ENCODE data around the gene CCDC187.

The CCDC187 gene

DNA sequence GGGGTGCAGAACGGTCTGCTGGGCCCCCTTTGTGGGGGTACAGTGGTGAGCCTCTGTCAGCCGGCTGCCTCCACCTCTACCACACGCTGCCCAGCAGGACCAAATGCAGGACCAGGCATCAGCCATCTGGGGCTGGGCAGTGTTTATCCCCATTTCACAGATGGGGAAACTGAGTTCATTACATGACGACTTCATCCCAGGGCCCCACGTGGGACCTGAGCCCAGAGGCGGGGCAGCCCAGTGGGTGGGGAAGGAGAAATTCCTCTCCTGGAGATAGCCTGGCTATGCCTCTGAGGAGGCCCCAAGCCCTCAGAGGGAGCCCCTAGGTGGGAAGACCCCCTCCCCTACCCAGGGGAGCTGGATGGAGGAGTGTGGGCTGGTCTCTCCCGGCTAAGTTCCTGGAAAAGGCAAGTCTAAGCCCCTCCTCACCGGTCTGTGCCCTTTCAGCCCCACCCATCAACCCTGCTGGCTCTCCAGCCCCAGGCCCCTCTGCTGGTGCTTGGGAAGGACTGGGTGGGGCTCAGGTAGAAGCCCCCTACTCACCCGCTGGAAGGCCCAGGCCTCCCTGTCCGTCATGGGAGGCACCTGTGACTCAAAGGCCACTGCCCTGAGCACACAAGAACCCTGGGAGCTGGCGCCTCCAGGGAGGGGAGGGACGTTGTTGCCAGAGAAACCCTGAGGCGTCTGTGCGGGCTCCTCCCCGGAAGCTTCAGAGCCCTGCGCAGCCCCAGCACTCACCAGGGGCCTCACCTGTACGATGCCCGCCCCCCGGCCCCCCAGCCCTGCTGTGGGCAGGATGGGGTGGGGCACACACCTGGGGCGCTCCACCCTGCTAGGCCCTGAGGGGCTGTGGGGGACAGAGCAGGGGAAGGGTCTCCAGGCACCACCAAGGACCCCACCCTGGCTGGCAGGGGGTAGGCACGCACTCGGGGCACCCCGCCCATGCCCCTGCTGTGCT lies 7.4 kb upstream of the CCDC187 start:
- DNase-seq (ENCODE audit: low read depth): no peak

- no peak for DNase-seq (ENCODE audit: low read depth)
These were observed 6.6 kb upstream of the CCDC187 start for GRCh38 chr9:136310273-136311030.

GRCh38 chr9:136309806-136310220 lies 5.9 kb upstream of the CCDC187 start:
- DNase-seq (ENCODE audit: low read depth): no peak

GRCh38 chr9:136309101-136309801 lies 5.4 kb upstream of the CCDC187 start:
- DNase-seq (ENCODE audit: low read depth): no peak

DNA sequence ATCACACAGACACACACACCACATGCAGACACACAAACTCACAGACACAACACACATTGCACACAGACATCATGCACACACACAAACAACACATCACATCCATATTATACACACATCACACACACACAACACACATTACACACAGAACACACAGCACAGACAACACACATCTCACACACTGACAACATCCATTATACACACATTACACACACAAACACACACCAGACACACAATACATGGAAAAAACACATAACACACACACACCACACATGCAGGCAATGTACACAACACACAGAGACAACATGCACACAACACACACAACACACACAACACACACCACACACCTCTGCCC lies 4.8 kb upstream of the CCDC187 start:
- DNase-seq (ENCODE audit: low read depth): no peak

GRCh38 chr9:136308006-136308701 lies 4.3 kb upstream of the CCDC187 start:
- no peak for DNase-seq (ENCODE audit: low read depth)

- no peak for DNase-seq (ENCODE audit: low read depth)
These were observed 3.4 kb upstream of the CCDC187 start for GRCh38 chr9:136307215-136307750.

DNA sequence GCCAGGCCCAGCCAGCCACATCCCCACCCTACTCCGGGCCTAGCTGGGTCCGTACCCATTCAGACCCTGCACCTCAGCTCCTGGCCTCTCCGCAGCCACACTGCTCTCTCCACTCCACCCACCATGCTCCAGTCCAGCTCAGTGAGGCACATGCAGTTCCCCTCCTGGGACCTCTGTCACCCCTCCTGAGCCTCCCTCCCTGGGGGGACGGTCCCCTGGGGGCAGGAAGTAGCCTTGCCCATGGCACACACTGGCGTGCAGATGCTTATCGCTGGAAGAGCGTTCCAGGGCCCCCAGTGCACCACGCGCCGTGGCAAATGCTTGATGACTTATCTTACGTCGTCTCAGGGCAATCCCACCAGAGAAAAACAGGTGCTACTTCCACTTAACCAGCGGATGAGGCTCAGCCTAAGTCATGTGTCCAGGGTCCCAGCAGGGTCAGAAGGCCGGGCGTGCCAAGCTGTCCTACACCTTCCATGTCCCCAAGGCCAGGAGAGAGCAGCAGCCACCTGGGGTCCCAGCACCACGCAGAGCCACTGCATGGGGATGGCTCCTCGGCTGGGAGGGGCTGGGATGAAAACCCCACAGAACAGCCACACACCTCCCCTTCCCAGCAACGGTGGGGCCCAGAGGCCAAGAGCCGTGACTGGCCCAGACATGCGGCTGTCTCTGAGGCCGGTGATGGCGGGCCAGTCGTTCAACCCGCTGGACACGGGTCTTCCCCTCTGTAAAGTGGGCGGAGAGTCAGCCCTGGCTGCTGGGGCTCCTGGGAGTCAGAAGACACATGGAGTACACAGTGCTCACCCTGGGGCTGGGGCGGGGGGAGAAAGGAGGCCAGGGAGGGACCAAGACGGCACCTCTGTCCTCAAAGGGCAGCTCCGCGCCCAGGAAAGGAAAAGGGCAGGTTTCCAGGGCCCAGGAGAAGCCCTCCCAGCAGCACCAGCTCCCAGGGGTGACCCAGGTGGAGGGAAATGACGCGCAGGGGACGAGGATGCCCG lies 2.6 kb upstream of the CCDC187 start:
- no peak for DNase-seq (ENCODE audit: low read depth)

DNA sequence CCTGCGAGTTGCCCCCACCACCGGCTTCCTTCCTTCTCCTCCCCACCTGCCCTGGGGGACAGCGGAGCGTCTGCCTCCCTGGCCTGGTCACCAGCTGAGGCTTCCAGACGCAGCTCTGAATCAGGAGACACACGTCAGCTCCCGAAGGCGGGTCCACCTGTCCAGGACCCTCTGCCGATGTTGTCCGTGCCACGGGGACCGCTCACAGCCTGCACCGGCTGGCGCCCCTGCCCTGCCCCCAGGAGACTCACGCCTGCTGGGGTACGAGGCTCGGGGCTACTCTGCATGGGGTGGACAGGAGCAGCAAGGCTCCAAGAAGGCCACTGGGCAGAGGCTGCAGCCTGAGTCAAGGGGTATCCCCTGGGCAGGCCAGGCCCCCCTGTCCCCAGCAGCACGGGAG lies 1.9 kb upstream of the CCDC187 start:
- DNase-seq (ENCODE audit: low read depth): no peak

GRCh38 chr9:136304981-136305380 lies 1.1 kb upstream of the CCDC187 start:
- DNase-seq (ENCODE audit: low read depth): no peak

DNA sequence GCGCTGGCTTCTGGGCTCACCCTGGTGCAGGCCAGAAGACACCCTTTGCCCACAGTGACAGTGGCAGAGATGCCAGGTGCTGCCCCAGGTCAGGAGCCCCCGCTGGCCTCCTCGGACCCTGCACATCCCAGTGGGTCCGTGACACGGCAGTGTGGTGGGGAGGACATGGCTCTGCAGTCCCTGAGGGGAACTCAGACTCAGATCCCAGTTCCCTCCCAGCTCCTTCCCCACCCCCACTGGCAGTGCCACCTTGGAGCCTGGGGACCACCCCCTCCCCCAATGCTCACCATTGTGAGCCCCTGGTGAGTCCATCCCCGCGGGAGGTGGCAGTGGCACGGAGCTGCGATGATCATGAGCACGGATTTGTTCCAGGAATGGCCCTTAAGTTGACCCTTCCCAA lies 562 bp upstream of the CCDC187 start:
- DNase-seq (ENCODE audit: low read depth): no peak

DNA sequence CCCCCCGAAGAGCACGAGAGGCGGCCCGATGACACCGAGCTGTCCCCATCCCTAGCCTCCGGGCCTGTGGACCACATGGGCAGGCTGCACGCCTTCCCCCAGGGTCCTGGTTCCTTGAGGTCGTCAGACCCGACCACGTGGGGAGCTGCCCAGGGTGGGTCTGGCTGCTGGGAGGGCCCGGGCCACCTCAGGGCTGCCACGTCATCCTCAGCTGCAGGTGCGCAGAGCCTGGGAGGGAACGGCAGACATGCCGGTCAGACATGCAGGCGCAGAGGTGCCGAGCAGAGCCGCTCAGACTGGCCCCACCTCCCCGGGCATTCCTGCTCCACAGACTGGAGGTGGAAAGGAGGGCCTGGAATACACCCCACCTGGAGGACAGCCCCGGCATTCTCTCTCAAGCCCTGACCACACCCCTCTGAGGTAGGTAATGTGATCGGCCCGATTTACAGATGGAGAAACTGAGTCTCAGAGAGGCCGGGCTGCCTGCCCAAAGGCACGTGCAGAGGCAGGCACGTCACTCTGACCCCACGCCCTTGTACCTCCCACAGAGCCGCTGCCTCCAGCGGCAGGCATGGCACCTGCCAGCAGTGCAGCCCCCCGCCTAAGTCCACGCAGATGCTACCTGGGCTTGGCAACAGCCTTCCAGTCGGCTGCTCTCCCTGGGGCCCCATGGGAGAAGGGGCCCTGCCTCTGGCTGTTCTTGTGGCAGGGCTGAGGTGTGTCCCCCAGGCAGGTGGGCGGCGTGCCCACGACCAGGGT lies 649 bp downstream of the CCDC187 start:
- DNase-seq (ENCODE audit: low read depth): no peak

DNA sequence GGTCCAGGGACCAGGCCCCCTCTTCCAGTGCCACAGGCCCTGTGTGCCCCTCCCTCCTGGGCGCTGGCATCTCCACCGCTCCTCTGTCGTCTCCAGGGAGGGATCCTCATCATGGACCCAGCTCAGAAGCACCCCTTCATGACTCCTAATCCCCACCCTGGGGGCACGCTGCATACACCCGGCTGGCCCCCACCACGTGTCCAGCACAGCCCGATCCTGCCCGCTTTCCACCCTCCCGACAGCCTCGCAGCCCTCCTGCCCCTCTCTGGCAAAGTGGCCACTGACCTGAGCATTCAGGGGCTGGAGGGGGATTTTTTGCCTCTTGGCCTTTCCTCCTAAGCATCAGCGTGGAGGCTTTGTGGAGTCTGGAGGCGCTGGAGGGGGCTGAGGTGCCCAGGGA lies 1.4 kb downstream of the CCDC187 start:
- no peak for DNase-seq (ENCODE audit: low read depth)

- DNase-seq (ENCODE audit: low read depth): no peak
These were observed 3.0 kb downstream of the CCDC187 start for GRCh38 chr9:136300866-136301265.

DNA sequence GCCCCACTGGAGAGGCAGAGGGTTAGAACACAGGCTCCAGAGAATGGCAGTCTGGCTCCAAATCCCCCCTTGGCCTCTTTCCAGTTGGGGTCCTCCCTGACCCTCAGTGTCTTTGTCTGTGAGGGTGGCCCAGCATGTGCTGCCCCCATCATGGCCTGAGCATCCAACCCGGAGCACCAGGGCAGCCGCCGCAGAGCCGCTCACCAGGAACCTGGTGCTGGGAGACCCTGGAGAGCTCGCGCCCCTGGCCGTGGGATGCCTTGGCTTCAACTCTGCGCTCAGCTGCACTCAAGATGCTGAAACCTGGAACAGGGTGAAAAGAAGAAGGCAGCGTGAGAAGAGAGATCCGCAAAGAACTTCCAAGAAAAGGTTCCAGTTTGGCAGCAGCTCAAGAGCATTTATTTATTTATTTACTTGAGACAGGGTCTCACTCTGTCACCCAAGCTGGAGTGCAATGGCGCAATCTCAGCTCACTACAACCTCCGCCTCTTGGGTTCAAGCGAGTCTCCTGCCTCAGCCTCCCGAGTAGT lies 3.8 kb downstream of the CCDC187 start:
- no peak for DNase-seq (ENCODE audit: low read depth)

DNA sequence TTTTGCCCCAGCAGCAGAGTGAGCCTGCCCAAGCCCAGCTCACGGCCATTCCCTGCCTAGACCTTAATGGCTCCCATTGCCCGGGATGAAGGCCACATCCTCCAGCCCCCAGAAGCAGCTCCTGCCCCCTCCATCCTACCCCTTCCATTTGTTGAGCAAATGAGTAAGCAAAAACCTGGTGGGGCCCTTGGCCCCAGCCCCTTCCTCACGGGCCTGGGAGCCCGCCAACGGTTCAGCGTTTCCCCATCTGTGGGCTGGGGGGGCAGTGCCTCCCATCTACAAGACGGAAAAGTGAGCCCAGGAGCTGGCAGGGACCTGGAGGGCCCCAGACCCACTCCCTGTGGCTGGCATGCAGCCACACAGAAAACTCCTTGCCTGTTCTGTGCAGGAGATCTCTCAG lies 4.4 kb downstream of the CCDC187 start:
- DNase-seq (ENCODE audit: low read depth): no peak

DNA sequence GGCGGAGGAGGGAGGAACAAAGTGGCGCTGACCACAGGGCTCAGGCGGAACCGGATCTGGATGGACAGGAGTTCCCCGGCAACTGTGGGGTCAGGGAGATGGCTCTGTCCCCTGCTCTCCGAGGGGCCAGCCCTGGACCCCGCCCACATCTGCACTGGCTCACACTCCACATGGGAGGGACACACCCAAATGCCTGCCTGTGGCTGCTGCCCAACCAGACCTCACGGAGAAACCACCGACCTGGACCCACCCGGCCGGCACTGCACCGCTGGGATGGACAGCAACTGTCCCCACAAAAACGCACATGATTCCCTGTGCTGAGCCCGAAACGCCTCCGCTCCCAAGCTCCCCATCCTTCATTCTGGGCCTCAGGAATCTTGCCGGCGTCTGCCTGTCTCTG lies 4.8 kb downstream of the CCDC187 start:
- DNase-seq (ENCODE audit: low read depth): no peak

DNA sequence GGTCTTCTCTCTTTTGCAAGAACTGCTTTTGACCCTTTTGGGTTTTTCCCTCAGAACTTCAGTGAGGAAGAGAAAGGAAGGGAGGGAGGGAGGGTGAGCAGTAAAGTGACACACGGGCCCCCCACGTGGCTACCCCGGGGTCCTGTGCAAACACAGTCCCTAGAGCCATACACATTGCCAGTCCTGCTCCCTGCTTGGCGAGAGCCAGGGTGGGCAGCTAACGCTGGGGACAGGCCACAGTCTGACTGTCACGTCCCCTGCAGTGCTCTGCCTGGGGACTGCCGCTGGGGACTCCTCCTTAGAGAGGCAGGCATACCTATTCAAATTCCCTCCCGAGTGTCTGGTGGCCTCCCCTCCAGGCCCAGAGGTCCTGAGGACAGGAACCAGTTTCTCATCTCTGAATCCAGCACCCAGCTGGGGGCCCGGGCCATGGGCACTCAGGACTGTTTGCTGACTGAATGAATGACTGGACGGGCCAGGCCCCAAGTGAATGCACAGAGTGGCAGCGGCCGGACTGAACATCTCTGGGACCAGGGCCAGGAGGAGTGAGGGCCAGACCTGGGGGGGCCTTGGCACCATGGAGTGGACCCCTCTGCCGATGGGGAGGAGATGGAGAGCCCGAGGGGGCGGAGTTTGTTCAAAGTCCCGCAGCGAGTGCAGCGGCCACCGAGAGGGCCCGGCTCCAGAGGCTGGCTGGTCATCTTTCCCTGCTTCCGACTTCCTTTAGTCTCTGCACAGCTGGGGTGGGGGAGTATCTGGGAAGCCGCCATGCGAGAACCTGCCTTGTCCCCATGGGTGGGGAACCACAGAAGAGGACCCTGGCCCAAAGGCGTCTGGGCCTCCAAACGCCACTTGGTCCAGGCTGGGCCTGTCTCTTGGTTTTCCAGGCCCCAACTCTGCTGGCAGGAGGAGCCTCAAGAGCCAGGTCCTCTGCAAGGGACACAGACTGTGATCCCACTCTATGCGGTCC lies 5.8 kb downstream of the CCDC187 start:
- no peak for DNase-seq (ENCODE audit: low read depth)

Data from stromal cell of bone marrow (primary cell).